ENCODE data around the gene TRMT44.

TRMT44 gene

GRCh38 chr4:8513931-8514330, 73.4 kb downstream of the TRMT44 start:
- TF ChIP-seq, protein P1, sequence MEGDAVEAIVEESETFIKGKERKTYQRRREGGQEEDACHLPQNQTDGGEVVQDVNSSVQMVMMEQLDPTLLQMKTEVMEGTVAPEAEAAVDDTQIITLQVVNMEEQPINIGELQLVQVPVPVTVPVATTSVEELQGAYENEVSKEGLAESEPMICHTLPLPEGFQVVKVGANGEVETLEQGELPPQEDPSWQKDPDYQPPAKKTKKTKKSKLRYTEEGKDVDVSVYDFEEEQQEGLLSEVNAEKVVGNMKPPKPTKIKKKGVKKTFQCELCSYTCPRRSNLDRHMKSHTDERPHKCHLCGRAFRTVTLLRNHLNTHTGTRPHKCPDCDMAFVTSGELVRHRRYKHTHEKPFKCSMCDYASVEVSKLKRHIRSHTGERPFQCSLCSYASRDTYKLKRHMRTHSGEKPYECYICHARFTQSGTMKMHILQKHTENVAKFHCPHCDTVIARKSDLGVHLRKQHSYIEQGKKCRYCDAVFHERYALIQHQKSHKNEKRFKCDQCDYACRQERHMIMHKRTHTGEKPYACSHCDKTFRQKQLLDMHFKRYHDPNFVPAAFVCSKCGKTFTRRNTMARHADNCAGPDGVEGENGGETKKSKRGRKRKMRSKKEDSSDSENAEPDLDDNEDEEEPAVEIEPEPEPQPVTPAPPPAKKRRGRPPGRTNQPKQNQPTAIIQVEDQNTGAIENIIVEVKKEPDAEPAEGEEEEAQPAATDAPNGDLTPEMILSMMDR (IDR thresholded peaks at IDR 0.05; ENCODE audit: control extremely low read depth, extremely low read depth, low read depth, missing control alignments) = no peak
- DNase-seq (ENCODE audit: extremely low spot score) = no peak
- CTCF ChIA-PET = no interaction called here
- POLR2A ChIA-PET = no interaction called here

- CTCF ChIA-PET = no interaction called here
- no peak for DNase-seq (ENCODE audit: extremely low spot score)
- POLR2A ChIA-PET = no interaction called here
- TF ChIP-seq, protein P1 (IDR thresholded peaks at IDR 0.05; ENCODE audit: control extremely low read depth, extremely low read depth, low read depth, missing control alignments) = no peak
Measured at GRCh38 chr4:8514391-8514790, 73.8 kb downstream of the TRMT44 start.

DNA sequence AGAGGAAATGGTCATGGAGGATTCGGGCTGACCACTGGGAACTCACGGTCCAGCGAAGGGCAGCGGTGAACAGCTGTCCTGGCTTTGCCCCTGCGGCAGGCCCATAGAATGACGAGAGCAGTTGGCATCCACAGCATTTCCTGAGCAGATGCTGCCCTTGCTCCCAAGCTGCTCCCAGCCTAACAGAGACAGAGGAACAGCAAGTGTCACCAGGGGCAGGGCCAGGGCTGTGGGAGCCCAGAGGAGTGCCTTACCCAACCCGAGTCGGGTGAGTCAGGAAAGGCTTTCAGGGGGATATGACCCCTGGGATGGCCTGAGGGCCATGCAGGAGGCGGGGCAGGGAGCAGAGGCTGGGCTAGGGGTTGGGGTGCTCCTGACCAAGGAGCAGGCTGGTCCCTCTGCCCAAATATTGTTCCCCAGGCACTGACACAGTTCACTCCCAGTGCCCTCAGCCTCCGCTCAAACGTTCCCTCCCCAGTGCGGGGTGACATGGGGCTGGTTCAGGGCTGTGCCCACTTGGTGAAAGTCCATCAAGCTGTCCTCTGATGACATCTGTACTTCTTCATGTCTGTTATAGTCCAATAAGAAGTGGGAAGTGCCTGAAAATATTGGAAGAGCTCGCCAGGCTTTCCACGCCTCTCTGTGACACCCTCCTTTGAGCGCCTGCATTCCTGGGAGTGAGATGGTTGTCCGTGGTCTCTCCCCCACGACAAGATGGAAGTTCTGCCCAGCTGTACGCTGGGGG, 74.9 kb downstream of the TRMT44 start:
- CTCF ChIA-PET = no interaction called here
- DNase-seq (ENCODE audit: extremely low spot score) = no peak
- POLR2A ChIA-PET = no interaction called here
- TF ChIP-seq, protein P1 (IDR thresholded peaks at IDR 0.05; ENCODE audit: control extremely low read depth, extremely low read depth, low read depth, missing control alignments) = no peak

DNA sequence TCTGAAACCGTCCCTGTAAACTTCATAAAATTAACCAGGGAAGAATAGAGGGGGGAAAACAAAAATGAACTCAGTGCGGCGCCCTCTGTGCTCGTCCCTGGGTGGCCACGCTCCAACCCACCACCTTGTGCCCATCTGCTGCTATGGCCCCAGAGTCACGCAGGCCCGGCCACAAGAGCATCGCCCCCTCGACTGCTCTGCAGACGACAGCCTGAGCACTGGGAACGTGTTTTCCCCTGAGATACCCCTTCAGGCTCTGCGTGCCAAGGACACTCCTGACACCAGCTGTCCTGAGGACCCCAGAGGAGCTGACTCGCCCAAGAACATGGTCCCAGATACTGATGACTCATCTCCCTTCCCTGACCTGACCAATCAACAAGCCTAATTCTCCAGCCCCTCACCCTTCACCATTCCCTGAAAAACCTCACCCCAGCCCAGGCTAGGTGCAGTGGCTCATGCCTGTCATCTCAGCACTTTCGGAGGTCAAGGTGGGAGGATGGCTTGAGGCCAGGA, 75.5 kb downstream of the TRMT44 start:
- TF ChIP-seq, protein P1 (IDR thresholded peaks at IDR 0.05; ENCODE audit: control extremely low read depth, extremely low read depth, low read depth, missing control alignments) = no peak
- ChIA-PET CTCF (no interaction called here), POLR2A (no interaction called here)
- DNase-seq (ENCODE audit: extremely low spot score) = no peak

DNA sequence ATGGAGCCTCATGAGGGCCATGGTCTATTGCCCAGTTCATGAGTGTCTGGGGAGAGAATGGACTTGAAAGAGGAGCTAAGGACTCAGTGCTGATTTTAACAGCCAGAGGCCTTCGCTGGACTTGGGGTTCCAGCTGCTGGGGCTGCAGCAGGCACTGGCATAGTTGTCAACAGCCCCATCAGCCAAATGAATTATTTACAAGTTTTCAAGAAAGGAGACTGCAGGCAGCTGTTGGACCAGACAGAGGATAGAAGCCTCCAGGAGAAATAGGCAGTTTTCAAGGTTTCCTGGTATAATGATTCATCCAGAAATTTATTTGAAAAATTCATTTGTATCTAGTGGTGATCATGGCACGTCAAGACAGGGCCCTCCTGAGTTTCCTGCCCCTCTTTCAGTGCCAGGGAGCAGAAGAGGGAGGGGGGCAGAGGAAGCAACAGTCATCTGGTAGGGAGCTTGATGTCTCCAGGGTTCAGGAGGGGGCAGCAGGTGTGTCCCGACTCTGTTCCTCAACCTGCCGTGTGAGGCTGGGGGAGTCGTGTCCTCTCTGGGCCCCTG, 76.5 kb downstream of the TRMT44 start:
- CTCF ChIA-PET = interaction anchor here (1.0 to 1.7 kb wide), 3 partner anchors 48 to 400 kb away, joined by 3 to 5 read pairs (median 3); no protein-coding TSS in a partner anchor
- POLR2A ChIA-PET = no interaction called here
- no peak for DNase-seq (ENCODE audit: extremely low spot score)
- TF ChIP-seq, protein P1 (IDR thresholded peaks at IDR 0.05; ENCODE audit: control extremely low read depth, extremely low read depth, low read depth, missing control alignments) = no peak

DNA sequence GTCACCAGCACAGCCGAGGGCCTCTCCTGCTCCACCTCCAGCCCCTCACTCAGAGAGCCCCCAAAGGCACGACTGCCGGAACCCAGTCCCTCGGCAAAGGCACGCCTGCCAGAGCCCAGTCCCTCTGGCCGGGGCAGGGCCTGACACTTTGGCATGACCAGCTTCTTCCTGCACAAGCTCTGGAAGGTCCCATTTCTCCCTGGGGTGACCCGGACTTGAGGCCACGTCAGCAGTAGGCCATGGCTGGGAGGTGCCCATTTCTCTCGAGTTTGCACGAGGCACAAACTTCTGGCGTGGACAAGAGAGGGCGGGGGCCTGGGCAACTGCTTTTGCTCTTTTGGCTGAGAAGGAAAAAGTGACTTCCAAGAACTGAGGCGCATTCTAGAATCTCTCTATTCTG, 77.4 kb downstream of the TRMT44 start:
- TF ChIP-seq, protein P1 (IDR thresholded peaks at IDR 0.05; ENCODE audit: control extremely low read depth, extremely low read depth, low read depth, missing control alignments) = no peak
- no peak for DNase-seq (ENCODE audit: extremely low spot score)
- ChIA-PET CTCF (interaction anchor here (1.0 to 1.7 kb wide), 3 partner anchors 49 to 400 kb away, joined by 3 to 5 read pairs (median 3); no protein-coding TSS in a partner anchor), POLR2A (no interaction called here)

Measured in GM10248 (cell line).